Hematopoietic multipotent progenitor cell treated with erythropoietin and hydrocortisone succinate and interleukin-3 and kit ligand, for 15 days (in vitro differentiated cells): ENCODE results near the gene AATK.

Source experiments
- DNase-seq: peaks from one replicate; pipeline ENCODE4 v3.0.0-alpha.2; 2015; ENCODE audit warnings: low spot score

Gene AATK

GRCh38 chr17:81071761-81072741 is 94.0 kb downstream of the AATK start:
- no peak for DNase-seq

DNA sequence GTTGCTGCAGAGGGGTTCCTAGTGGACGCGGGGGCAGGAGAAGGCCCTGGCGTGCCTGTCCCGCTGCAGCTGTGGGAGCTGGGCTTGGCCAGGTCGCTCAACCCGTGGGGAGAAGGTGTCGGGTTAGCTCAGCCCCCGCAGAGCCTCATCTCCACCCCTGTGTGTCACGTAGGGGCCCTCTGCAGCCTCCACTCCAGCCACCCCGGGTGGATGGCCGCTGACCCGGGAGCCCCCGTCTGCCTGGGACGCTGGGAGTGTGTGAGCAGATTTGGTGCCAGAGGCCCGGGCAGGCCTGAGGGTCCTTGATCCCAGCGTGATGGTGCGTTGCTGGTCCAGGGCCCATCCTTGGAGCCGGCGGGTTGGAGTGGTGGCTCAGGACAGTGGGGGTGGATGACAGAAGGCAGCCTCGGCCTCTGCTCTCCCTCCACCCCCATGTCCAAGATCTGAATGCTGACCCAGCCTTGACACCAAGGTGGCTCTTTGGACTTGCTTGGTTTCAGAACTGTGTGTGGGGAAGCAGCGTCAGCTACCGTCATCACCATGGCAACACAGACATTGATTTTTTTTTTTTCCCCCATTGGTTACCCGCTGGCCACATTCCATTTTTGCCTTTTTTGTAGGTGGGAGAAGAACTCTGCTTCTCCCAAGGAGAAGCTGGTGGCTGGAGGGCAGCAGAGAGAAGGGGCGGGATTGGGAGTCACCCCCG is 95.3 kb downstream of the AATK start:
- DNase-seq: no peak

GRCh38 chr17:81069135-81069645 is 96.8 kb downstream of the AATK start:
- DNase-seq: no peak

DNA sequence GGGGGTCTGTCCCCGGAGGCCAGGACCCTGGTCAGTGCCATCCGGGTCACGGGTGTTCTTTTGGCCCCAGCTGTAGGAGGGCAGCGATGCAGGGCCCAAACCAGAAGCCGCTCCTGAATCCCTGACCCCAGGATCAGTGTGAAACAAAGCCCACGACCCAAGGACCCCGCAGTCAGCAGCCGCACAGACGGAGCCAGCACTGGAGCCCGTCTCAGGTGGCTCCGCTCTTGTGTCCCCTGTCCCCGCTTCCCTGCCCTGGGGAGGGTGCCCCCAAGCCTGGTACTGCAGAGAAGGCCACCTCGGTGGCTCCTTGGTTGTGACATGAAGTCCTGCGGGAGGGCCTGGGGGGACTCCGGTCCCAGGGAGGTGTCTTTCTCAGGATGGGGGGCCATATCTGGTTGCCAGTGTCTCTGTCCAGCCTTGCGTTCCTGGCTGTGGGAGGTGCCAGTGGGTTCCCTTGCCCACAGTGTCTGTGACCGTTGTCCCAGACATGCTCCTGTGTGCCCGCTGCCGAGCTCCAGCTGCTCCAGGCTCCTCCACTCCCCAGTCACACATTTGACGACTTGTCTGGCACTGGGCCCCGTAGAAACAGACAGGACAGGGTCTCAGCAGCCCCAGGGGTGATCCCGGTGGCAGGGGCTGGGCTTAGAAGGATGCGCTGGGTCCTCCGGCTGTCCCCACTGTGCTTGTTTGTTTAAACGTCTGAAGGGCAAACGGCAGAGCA is 97.4 kb downstream of the AATK start:
- DNase-seq: no peak

DNA sequence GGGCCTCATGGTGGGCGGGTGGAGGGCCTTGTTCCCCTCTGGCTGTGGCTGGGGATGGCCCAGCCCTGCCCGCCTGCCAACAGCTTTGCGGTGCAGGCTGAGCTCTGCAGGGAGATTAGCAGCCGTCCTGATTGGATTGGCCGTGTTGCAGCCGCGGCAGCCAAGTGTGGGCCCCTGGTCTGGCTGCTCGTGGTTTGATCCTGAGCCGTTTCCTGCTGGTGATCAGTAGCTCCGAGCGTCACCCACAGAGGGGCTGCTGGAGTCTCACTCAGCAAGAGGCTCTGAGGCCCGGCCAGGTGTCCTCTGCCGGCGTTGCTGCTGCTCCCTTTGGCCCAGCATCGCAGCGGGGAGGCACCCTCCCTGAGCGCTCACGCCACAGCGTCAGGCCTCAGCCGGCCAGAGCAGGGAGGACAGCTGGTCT is 98.6 kb downstream of the AATK start:
- no peak for DNase-seq
